ENCODE data around the gene RPL36.
A peak's percentile ranks its signal among the peaks of the same experiment; 100 is the strongest.

RPL36 gene

DNA sequence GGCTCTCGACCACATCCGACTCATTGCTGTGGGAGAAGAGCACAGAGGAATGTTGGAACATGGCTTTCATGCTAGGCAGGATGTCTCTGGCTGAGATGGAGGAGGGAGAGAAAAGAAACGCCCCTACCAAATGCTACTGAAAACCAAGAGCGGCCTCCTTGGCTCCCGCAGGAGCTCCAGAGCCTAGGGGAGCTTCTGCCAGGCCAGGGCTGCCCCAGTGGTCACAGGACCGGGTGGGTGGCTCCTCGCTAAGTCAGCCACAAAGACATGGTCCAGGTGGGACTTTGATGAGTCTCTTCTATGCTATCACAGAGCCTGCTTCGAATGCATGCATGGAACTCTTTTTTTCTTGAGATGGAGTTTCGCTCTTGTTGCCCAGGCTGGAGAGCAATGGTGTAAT, 23.1 kb downstream of the RPL36 start:
- Histone ChIP-seq H3K27me3 (ENCODE audit: insufficient read depth, insufficient read length) (no peaks in the 10 kb centered on the region), H3K9ac (ENCODE audit: insufficient read length, low read depth) (no peak overlapping the region), H3K36me3 (ENCODE audit: insufficient read depth, insufficient read length, low read length) (peaks cover 79% of the 10 kb centered on the region), H3K4me1 (ENCODE audit: insufficient read depth, insufficient read length) (peaks cover 5% of the 10 kb centered on the region), H3K4me3 (ENCODE audit: insufficient read length, low read depth) (no peak overlapping the region), H3K9me3 (ENCODE audit: insufficient read depth, low read length) (no peaks in the 10 kb centered on the region)
- no peak for DNase-seq (ENCODE audit: low read depth, low spot score)
- TF ChIP-seq YY1 (IDR thresholded peaks at IDR 0.05; ENCODE audit: insufficient read depth, insufficient read length) (no peak), ZNF274 (IDR thresholded peaks at IDR 0.05; ENCODE audit: low read depth, low read length) (no peak), SUZ12 (IDR thresholded peaks at IDR 0.05; ENCODE audit: extremely low read depth, insufficient read depth, insufficient read length) (no peak)

- no peak for TF ChIP-seq ZNF274 (IDR thresholded peaks at IDR 0.05; ENCODE audit: low read depth, low read length)
- H3K4me3 ChIP-seq (ENCODE audit: insufficient read length, low read depth): no peak overlapping the region
- H3K9ac ChIP-seq (ENCODE audit: insufficient read length, low read depth): no peak overlapping the region
- DNase-seq (ENCODE audit: low read depth, low spot score): no peak
- H3K4me1 ChIP-seq (ENCODE audit: insufficient read depth, insufficient read length): peaks cover 5% of the 10 kb centered on the region
- peaks cover 70% of the 10 kb centered on the region for H3K36me3 ChIP-seq (ENCODE audit: insufficient read depth, insufficient read length, low read length)
- H3K9me3 ChIP-seq (ENCODE audit: insufficient read depth, low read length): no peaks in the 10 kb centered on the region
- no peaks in the 10 kb centered on the region for H3K27me3 ChIP-seq (ENCODE audit: insufficient read depth, insufficient read length)
Observed at GRCh38 chr19:5714816-5715215, 24.7 kb downstream of the RPL36 start.

- H3K4me3 ChIP-seq (ENCODE audit: insufficient read length, low read depth): no peak overlapping the region
- peaks cover 5% of the 10 kb centered on the region for H3K4me1 ChIP-seq (ENCODE audit: insufficient read depth, insufficient read length)
- no peaks in the 10 kb centered on the region for H3K9me3 ChIP-seq (ENCODE audit: insufficient read depth, low read length)
- peak overlapping the region; percentile 11 for H3K9ac ChIP-seq (ENCODE audit: insufficient read length, low read depth)
- DNase-seq (ENCODE audit: low read depth, low spot score): no peak
- H3K36me3 ChIP-seq (ENCODE audit: insufficient read depth, insufficient read length, low read length): peaks cover 48% of the 10 kb centered on the region
- H3K27me3 ChIP-seq (ENCODE audit: insufficient read depth, insufficient read length): no peaks in the 10 kb centered on the region
- no peak for TF ChIP-seq YY1 (IDR thresholded peaks at IDR 0.05; ENCODE audit: insufficient read depth, insufficient read length)
- no peak for TF ChIP-seq SUZ12 (IDR thresholded peaks at IDR 0.05; ENCODE audit: extremely low read depth, insufficient read depth, insufficient read length)
- no peak for TF ChIP-seq ZNF274 (IDR thresholded peaks at IDR 0.05; ENCODE audit: low read depth, low read length)
Observed at GRCh38 chr19:5717215-5717935, 27.3 kb downstream of the RPL36 start.

GRCh38 chr19:5718037-5718578, 28.0 kb downstream of the RPL36 start:
- Histone ChIP-seq H3K9me3 (ENCODE audit: insufficient read depth, low read length) (no peaks in the 10 kb centered on the region), H3K36me3 (ENCODE audit: insufficient read depth, insufficient read length, low read length) (peaks cover 40% of the 10 kb centered on the region), H3K27me3 (ENCODE audit: insufficient read depth, insufficient read length) (no peaks in the 10 kb centered on the region), H3K9ac (ENCODE audit: insufficient read length, low read depth) (peak overlapping the region; percentile 99), H3K4me1 (ENCODE audit: insufficient read depth, insufficient read length) (peaks cover 5% of the 10 kb centered on the region), H3K4me3 (ENCODE audit: insufficient read length, low read depth) (peak overlapping the region; percentile 98)
- DNase-seq (ENCODE audit: low read depth, low spot score): no peak
- TF ChIP-seq ZNF274 (IDR thresholded peaks at IDR 0.05; ENCODE audit: low read depth, low read length) (no peak), YY1 (IDR thresholded peaks at IDR 0.05; ENCODE audit: insufficient read depth, insufficient read length) (no peak), SUZ12 (IDR thresholded peaks at IDR 0.05; ENCODE audit: extremely low read depth, insufficient read depth, insufficient read length) (no peak)

GRCh38 chr19:5718579-5719273, 28.6 kb downstream of the RPL36 start:
- no peak for DNase-seq (ENCODE audit: low read depth, low spot score)
- peaks cover 5% of the 10 kb centered on the region for H3K4me1 ChIP-seq (ENCODE audit: insufficient read depth, insufficient read length)
- peak overlapping the region; percentile 98 for H3K4me3 ChIP-seq (ENCODE audit: insufficient read length, low read depth)
- H3K27me3 ChIP-seq (ENCODE audit: insufficient read depth, insufficient read length): no peaks in the 10 kb centered on the region
- peaks cover 34% of the 10 kb centered on the region for H3K36me3 ChIP-seq (ENCODE audit: insufficient read depth, insufficient read length, low read length)
- peak overlapping the region; percentile 99 for H3K9ac ChIP-seq (ENCODE audit: insufficient read length, low read depth)
- H3K9me3 ChIP-seq (ENCODE audit: insufficient read depth, low read length): no peaks in the 10 kb centered on the region
- no peak for TF ChIP-seq SUZ12 (IDR thresholded peaks at IDR 0.05; ENCODE audit: extremely low read depth, insufficient read depth, insufficient read length)
- no peak for TF ChIP-seq YY1 (IDR thresholded peaks at IDR 0.05; ENCODE audit: insufficient read depth, insufficient read length)
- TF ChIP-seq ZNF274 (IDR thresholded peaks at IDR 0.05; ENCODE audit: low read depth, low read length): no peak

DNA sequence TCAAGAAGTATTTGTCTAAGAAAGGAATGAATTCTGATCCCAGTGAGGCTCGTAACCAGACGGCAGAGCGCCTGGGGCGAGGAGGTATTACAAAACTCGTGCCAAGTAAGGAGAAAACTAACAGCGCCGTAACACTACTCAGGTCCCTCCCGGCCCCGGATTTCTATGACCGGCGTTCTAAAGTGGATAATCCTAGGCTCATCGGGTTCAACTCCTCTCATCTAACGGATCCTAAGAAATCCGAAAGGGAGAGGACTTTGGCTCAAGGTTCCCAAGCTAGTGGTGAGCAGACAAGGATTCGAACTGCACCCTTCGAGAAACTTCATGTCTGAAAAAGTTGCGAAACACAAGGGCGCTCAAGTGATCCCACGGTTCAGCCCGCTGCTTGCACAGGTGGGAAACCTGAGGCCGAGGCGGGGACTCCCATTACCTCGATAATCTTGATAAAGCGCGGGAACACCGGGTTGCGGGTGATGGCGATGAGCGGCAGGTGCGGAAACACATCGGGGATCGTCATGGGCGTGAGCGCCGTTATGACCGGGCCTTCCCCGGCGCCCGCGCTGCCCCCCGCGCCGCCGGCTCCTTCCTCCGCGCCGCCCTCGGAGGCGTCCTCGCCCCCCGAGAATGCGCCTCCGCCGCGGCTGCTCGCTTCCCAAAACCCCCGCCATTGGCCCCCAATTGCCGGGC, 29.3 kb downstream of the RPL36 start:
- no peak for TF ChIP-seq ZNF274 (IDR thresholded peaks at IDR 0.05; ENCODE audit: low read depth, low read length)
- TF ChIP-seq SUZ12 (IDR thresholded peaks at IDR 0.05; ENCODE audit: extremely low read depth, insufficient read depth, insufficient read length): no peak
- no peak for TF ChIP-seq YY1 (IDR thresholded peaks at IDR 0.05; ENCODE audit: insufficient read depth, insufficient read length)
- Histone ChIP-seq H3K4me3 (ENCODE audit: insufficient read length, low read depth) (peak overlapping the region; percentile 98), H3K27me3 (ENCODE audit: insufficient read depth, insufficient read length) (no peaks in the 10 kb centered on the region), H3K36me3 (ENCODE audit: insufficient read depth, insufficient read length, low read length) (peaks cover 29% of the 10 kb centered on the region), H3K9me3 (ENCODE audit: insufficient read depth, low read length) (no peaks in the 10 kb centered on the region), H3K9ac (ENCODE audit: insufficient read length, low read depth) (peak overlapping the region; percentile 99), H3K4me1 (ENCODE audit: insufficient read depth, insufficient read length) (peaks cover 5% of the 10 kb centered on the region)
- no peak for DNase-seq (ENCODE audit: low read depth, low spot score)
